GM21423 (cell line): ENCODE measurements around the gene LENG9.
"Not testable (repeated sequence)": the region's sequence is repeated elsewhere in the genome, so short reads cannot be mapped to it uniquely, and the experiment has no call there.

Source experiments
- ATAC-seq: cut with Tn5 transposase; IDR thresholded peaks from one replicate; pipeline ENCODE4 v1.9.1; 2021; ENCODE audit warnings: mild to moderate bottlenecking, moderate library complexity; ENCODE audit not compliant: unreplicated experiment

Gene LENG9

GRCh38 chr19:54463531-54464043, at the start of gene LENG9:
Gene LENG9 (minus strand): TSS chr19:54463778. CDS start chr19:54463526, 252 bp downstream.
- peak; percentile 59 for ATAC-seq

- not testable (repeated sequence) for ATAC-seq
Observed at GRCh38 chr19:54509200-54509940, 45.8 kb upstream of the LENG9 start.

GRCh38 chr19:54508487-54508886, 44.9 kb upstream of the LENG9 start:
- not testable (repeated sequence) for ATAC-seq

- ATAC-seq: no peak
Observed at GRCh38 chr19:54507824-54508223, 44.2 kb upstream of the LENG9 start.

- not testable (repeated sequence) for ATAC-seq
Observed at GRCh38 chr19:54507038-54507717, 43.6 kb upstream of the LENG9 start.

- no peak for ATAC-seq
Observed at GRCh38 chr19:54506079-54506478, 42.5 kb upstream of the LENG9 start.

GRCh38 chr19:54505542-54505941, 42.0 kb upstream of the LENG9 start:
- ATAC-seq: not testable (repeated sequence)

GRCh38 chr19:54502518-54503048, 39.0 kb upstream of the LENG9 start, which contains the start of gene LAIR2:
Gene LAIR2 (plus strand): TSS chr19:54502831. CDS start chr19:54502919, 88 bp downstream.
- no peak for ATAC-seq

GRCh38 chr19:54498451-54498772, 34.8 kb upstream of the LENG9 start:
- not testable (repeated sequence) for ATAC-seq

- ATAC-seq: not testable (repeated sequence)
Observed at GRCh38 chr19:54497747-54498450, 34.3 kb upstream of the LENG9 start.

- ATAC-seq: not testable (repeated sequence)
Observed at GRCh38 chr19:54495284-54495683, 31.7 kb upstream of the LENG9 start.

- ATAC-seq: no peak
Observed at GRCh38 chr19:54493967-54494585, 30.5 kb upstream of the LENG9 start.

- not testable (repeated sequence) for ATAC-seq
Observed at GRCh38 chr19:54493056-54493455, 29.5 kb upstream of the LENG9 start.

GRCh38 chr19:54492568-54492967, 29.0 kb upstream of the LENG9 start:
- no peak for ATAC-seq

GRCh38 chr19:54489766-54490165, 26.2 kb upstream of the LENG9 start:
- ATAC-seq: no peak

- ATAC-seq: no peak
Observed at GRCh38 chr19:54489341-54489740, 25.8 kb upstream of the LENG9 start.

- ATAC-seq: no peak
Observed at GRCh38 chr19:54485851-54486250, 22.3 kb upstream of the LENG9 start.

GRCh38 chr19:54484451-54484850, 20.9 kb upstream of the LENG9 start:
- ATAC-seq: no peak

- ATAC-seq: no peak
Observed at GRCh38 chr19:54482889-54483288, 19.3 kb upstream of the LENG9 start.

- ATAC-seq: no peak
Observed at GRCh38 chr19:54481326-54481930, 17.9 kb upstream of the LENG9 start.
